GM23248 (cell line): ENCODE measurements around the gene BPIFB2.

Experiments used
- EZH2 ChIP-seq: fragments of 200-600 bp; sonication (generic); IDR thresholded peaks from 2 replicates; pipeline ENCODE4 v1.6.1; 2018; ENCODE audit warnings: antibody characterized with exemption, mild to moderate bottlenecking; ENCODE audit not compliant: insufficient read depth, poor library complexity, severe bottlenecking
- EZH2phosphoT487 ChIP-seq: fragments of 200-600 bp; sonication (generic); IDR thresholded peaks from 2 replicates; pipeline ENCODE4 v1.6.1; 2018; ENCODE audit warnings: antibody characterized with exemption, moderate library complexity, mild to moderate bottlenecking, low read depth; ENCODE audit not compliant: insufficient read depth

DNA sequence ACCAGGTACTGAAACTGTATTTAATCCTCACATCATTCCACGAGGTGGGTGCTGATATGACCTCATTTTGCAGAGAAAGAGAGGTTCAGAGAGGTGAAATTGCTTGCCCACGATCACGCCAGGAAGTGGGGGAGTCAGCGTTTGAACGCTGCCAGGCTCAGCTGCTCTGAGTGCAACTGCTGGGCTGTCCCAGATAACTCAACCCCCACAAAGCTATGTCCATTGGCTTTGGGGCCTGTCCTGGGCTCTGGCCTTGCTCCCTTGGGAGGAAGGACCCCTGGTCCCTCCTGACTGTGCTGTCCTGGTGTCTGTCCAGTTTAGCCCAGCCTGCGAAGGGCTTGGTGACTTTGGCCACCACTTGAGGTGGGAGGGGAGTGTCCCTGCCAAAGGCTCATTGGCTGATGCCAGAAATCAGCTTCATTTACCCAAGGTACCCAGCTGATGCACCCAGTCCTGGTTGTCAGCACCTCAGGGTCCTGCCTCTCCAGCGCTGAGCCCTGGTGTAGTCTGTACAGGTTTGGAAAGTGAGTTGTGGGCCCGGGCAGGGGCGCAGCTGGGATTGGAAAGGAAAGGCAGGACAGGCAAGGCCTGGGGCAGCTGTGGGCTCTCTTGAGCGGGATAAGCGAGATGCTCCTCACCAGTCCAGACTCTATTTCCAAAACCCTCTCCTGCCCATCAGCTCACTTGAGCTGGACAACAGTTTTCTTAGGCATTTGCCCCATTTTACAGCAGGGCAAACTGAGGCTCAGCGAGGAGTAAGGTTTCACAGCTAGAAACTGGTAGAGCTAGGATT, 41.7 kb upstream of the BPIFB2 start:
- TF ChIP-seq EZH2phosphoT487 (no peak), EZH2 (no peak)
